NCI-H82 treated with DMSO at 0.1 percent for 48 hours (cell line): ENCODE measurements around the gene TBCEL.
A peak's percentile ranks its signal among the peaks of the same experiment; 100 is the strongest.
"Not testable (repeated sequence)": the region's sequence is repeated elsewhere in the genome, so short reads cannot be mapped to it uniquely, and the experiment has no call there.

Experiments used
- DNase-seq: peaks from one replicate; lab custom pipeline; 2025; ENCODE audit not compliant: unreplicated experiment; lab: John Stamatoyannopoulos, UW

TBCEL gene, protein sequence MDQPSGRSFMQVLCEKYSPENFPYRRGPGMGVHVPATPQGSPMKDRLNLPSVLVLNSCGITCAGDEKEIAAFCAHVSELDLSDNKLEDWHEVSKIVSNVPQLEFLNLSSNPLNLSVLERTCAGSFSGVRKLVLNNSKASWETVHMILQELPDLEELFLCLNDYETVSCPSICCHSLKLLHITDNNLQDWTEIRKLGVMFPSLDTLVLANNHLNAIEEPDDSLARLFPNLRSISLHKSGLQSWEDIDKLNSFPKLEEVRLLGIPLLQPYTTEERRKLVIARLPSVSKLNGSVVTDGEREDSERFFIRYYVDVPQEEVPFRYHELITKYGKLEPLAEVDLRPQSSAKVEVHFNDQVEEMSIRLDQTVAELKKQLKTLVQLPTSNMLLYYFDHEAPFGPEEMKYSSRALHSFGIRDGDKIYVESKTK

GRCh38 chr11:121023848-121024751 lies at the start of gene TBCEL:
TSS of gene TBCEL (plus strand) at chr11:121024102. CDS start at chr11:121045691, 21,589 bp downstream.
- DNase-seq = peak; percentile 45

DNA sequence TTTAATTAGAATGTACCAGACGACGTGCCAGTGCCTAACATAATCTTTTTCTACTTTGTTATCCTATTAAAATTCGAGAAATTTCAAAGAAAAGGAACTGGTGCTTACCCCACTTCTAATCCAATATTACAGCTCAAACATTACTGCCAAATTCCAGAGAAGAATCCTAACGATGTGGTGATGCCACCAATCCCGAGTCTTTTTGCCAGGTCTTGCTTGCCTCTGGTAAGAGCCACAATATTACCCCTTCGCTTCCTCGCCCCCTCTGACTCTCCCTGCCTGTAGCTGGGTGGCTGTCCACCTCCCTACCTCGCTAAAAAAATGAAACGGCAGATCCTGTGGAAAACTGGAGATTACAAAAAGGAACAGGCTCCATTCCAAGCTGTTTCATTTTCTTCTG lies 49.4 kb upstream of the TBCEL start:
- DNase-seq = no peak

GRCh38 chr11:120974965-120975364 lies 48.9 kb upstream of the TBCEL start:
- no peak for DNase-seq

DNA sequence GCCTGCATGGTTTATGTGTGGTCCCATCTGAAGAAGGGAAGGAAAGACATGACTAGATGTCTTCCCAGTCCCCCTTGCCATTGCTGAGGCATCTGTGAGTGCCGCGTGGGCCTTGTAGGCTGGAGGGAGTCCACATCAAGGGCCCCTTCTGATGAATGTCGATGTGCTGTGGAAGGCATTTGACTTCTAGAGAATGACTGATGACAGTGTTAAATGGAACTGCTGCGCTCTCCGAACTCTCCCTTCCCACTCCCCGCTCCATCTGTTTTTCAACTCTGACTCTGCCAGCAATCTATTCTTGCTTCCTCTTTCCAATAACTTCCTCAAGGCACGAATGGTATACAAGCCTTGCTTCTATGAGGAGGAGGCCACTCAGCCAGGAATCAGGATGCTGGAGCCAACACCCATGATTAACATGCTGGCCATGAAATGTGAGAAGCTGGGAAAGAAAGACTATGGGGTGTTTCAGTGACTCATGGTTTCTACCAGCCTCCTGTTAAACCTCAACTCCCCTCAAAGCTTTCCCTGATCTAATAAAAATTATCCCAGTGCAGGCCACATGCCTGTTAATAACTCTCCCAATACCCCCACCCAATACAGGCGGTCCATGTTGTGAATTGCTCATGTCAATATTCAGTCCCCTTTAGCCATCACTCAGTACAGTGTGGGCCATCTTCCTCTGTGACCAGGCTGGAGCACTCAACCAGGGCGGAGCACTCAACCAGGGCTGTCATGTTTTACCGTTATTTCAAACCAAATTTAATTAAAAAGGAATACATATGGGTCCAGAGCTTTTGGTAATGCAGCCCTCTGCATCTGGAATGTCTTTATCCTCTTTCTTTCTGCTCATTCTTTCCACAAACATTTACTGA lies 46.4 kb upstream of the TBCEL start:
- DNase-seq = no peak

GRCh38 chr11:120978701-120979100 lies 45.2 kb upstream of the TBCEL start:
- no peak for DNase-seq

GRCh38 chr11:120985718-120986569 lies 38.0 kb upstream of the TBCEL start:
- no peak for DNase-seq

GRCh38 chr11:120988603-120989002 lies 35.3 kb upstream of the TBCEL start:
- no peak for DNase-seq

DNA sequence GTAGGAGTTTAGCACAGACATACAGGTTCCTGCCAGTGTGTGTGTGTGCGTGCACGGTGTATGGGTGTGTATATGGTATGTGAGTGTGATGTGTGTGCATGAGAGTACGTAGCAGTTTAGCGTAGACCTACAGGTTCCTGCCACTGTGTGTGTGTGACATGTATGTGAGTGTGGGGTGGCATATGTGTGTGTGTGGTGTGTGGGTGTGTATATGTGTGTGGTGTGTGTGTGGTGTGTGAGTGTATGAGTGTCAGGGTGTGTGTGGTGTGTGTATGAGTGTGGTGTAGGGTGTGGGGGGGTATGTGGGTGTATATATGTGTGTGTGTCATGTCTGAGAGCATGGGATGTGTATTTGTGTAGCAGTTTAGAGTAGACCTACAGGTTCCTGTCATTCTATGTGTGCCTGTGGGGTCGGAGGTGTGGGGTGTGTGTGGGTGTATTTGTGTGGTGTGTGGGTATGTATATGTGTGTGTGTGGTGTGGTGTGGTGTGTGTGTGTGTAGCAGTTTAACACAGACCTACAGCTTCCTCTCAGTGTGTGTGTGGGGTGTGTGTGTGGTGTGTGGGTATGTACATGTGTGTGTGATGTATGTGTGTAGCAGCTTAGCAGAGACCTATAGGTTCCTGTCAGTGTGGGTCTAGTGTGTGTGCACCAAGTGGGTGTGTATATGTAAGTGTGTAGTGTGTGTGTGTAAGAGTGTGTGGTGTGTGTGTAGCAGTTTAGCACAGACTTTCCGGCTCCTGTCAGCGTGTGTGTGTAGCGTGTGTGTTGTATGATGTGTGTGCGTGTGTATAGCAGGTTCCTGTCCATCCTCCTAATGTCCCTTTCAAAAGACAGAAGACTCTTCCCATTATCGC lies 31.8 kb upstream of the TBCEL start:
- DNase-seq = no peak

- no peak for DNase-seq
These were observed 29.6 kb upstream of the TBCEL start for GRCh38 chr11:120994091-120994859.

DNA sequence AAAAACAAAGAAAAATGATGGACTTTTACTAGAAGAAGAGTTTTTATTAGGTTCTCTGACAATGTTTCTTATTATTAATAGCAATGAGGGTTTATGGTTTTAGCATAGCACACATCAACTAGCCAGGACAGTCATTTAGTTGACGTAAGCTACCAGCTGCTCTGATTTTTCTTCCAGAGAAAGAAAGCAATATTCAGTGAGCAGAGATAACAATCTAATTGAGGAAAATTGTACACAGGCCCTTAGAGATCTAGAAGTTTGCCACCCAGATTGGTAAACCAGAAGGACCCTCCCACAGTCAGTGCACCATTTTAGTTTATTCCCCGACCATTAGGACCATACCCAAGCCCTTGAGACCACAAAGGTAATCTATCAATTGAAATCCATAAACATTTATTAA lies 28.7 kb upstream of the TBCEL start:
- no peak for DNase-seq

- DNase-seq = no peak
These were observed 26.9 kb upstream of the TBCEL start for GRCh38 chr11:120996973-120997372.

GRCh38 chr11:120998581-120998980 lies 25.3 kb upstream of the TBCEL start:
- DNase-seq = no peak

GRCh38 chr11:121004206-121004840 lies 19.6 kb upstream of the TBCEL start:
- no peak for DNase-seq

DNA sequence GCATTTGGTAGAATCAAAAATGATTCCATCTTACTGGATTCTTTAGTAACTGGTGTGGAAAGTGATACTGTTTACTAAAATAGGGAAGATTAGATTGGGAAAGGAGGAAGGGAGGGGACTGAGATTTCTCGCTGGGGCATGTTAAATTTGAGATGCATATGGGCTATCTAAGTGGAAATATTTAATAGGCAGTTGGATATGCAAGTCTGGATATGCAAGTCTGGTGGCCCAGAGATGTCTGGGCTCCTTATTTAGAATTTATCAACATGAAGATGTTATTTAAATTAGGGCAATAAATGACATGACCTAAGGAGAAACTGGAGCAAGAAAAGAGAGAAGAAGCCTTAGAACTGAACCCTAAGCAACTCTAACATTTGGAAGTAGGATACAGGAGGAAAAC lies 17.0 kb upstream of the TBCEL start:
- DNase-seq = no peak

DNA sequence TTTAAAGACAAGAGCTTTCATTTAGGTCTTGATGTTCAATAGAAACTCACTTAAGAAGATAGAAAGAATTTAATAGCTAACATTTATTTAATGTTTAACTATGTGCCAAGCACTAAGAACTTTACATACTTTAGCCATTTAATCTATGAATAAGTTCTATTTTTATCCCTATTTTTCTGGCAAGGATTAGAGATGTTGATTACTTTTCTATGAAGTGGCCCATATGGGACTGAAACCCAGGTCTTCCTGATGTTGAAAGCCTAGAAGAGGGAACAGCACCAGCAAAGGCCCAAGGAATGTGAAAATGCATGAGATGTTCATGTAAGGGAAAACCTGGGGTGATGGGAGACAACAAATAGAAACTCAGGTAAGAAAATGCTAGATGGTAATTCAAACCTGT lies 15.4 kb upstream of the TBCEL start:
- no peak for DNase-seq

- no peak for DNase-seq
These were observed 11.8 kb upstream of the TBCEL start for GRCh38 chr11:121012091-121012490.

- peak; percentile 49 for DNase-seq
These were observed 5.2 kb upstream of the TBCEL start for GRCh38 chr11:121018746-121019145.

GRCh38 chr11:121021718-121022117 lies 2.2 kb upstream of the TBCEL start:
- not testable (repeated sequence) for DNase-seq
